ENCODE measurements around the gene ATP2C2.
"Not testable (repeated sequence)": the region's sequence is repeated elsewhere in the genome, so short reads cannot be mapped to it uniquely, and the experiment has no call there.

ATP2C2 gene

DNA sequence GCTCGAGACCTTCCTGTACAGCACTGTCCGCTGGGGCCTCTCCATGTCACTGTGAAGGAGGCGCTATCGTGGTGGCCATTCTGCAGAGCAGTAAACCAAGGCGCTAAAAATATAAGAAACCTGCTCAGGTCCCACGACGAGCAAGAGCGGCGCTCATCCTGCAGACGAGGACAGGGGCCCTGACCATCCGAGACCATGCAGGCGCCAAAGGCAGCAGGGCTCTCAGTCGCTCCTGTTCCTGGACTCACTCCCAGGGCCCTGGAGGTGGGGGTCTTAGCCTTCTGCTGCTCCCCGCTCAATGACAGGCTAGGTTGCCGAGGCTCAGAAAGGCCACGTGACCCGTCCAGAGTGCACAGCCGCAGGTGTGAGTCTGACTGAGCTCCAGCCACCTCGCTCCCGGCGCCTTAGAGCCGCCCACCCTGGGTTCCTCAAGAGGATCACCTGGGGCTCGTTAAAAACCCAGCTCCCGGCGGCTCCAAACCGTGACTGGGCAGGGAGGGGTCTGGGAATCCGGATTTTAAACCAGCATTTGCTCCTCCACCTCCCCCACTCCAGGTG is 509 bp upstream of the ATP2C2 start:
- DNase-seq = no peak

GRCh38 chr16:84369105-84369504 is 767 bp downstream of the ATP2C2 start:
- no peak for DNase-seq

GRCh38 chr16:84369938-84370627 is 1.7 kb downstream of the ATP2C2 start:
- no peak for DNase-seq

DNA sequence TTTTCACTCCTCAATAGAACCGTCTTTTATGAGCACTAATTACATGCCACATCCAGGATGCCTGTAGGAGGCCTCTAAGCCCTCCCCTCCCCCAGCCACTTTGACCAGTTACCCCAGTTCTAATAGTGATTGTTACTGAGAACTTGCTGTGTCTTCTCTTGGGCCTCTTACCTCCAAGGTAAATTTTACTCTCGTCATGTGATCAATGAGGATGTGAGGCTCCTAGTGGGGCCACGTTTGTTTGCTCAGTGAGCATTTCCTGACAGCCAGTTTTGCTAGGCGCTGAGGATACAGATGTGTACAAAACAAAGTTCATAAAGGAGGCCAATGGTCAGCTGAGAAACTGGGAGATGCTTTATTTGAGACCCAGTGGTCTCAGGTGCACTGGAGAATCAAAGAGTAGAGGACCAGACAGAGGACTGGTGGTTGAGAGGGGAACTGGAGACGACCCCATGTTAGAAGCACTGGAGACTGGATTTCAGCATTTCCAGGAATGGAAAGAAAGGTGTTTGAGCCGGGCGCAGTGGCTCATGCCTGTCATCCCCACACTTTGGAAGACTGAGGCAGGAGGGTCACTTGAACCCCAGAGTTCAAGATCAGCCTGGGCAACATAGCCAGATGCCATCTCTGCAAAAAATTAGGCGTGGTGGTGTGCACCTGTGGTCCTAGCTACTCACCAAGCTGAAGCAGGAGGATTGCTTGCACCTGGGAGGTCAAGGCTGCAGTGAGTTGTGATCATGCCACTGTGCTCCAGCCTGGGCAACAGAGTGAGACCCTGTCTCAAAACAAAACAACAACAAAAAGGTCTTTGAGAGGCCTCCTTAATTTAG is 2.6 kb downstream of the ATP2C2 start:
- no peak for DNase-seq

- no peak for DNase-seq
Observed at GRCh38 chr16:84371553-84371865, 3.2 kb downstream of the ATP2C2 start.

- no peak for DNase-seq
Observed at GRCh38 chr16:84373907-84374489, 5.7 kb downstream of the ATP2C2 start.

GRCh38 chr16:84378099-84378498 is 9.8 kb downstream of the ATP2C2 start:
- no peak for DNase-seq

GRCh38 chr16:84378567-84378966 is 10.2 kb downstream of the ATP2C2 start:
- DNase-seq = no peak

- DNase-seq = no peak
Observed at GRCh38 chr16:84379008-84379708, 10.8 kb downstream of the ATP2C2 start.

GRCh38 chr16:84379709-84380362 is 11.5 kb downstream of the ATP2C2 start:
- no peak for DNase-seq

DNA sequence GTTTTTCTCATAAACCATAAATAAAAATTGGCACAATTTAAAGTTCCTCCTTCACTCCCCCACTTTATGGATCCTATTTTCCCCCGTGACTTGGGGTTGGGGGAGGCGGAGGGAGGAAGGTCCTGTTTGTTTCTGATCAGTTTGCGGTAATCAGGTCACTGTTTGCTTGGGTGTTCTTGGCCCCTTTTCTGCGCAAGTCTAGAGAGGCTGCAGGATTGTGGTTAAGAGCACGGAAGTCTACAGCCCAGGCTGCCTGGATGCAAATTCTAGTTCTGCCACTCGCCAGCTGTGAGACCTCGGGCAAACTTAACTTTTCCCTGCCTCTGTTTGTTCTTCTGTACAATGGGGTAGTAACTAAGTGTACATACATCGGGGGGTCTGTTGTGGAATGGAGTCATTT is 12.1 kb downstream of the ATP2C2 start:
- no peak for DNase-seq

GRCh38 chr16:84382396-84382795 is 14.1 kb downstream of the ATP2C2 start:
- DNase-seq = no peak

DNA sequence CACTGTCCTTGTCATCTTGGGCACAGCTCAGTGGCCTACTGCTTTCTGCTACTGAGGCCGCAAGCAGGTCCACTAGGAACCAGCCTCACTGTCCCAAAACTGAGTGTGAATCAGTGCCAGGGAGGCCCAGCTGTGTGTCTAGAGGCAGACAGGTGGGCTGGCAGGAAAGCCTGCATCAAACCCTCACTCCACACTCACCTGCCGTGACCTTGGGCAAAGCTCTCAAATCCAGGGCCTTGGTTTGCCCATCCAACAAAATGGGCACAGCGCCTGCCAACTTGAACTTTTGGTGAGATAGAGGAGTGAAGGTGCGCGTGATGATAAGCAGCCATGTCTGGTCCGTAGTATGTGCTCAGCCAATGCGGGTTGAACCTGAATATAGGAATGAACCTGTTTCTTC is 14.8 kb downstream of the ATP2C2 start:
- no peak for DNase-seq

GRCh38 chr16:84386047-84386446 is 17.7 kb downstream of the ATP2C2 start:
- DNase-seq = no peak

- DNase-seq = no peak
Observed at GRCh38 chr16:84387021-84387420, 18.7 kb downstream of the ATP2C2 start.

DNA sequence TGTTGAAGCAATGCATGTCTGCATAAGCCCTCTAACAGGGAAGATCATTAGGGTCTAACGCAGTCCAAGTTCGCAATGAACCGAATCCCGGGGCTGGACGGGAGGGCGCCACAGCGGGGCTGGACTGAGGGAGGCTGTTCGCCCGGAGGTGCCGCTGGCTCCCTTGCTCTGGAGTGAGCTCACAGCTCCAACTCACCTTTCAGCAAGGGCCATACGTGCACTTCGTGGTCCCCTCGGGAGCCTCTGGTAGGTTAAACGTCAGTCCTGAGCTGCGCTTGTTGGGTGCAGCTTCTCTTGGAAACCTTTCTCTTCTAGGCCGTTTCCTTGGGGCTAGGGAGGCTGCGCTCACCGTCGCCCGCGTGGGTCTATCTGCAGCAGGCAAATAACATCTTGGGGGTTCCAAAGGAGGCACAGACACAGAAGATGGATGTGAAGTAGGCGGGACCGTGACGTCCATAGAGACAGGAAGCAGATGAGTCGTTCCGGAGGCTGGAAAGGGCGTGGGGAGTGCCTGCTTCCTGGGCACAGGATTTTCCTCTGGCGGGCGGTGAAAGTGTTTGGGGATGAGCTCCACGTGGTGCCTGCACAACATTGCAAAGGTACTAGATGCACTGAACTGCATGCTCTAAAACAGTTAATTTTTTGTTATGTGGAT is 21.9 kb downstream of the ATP2C2 start:
- no peak for DNase-seq

DNA sequence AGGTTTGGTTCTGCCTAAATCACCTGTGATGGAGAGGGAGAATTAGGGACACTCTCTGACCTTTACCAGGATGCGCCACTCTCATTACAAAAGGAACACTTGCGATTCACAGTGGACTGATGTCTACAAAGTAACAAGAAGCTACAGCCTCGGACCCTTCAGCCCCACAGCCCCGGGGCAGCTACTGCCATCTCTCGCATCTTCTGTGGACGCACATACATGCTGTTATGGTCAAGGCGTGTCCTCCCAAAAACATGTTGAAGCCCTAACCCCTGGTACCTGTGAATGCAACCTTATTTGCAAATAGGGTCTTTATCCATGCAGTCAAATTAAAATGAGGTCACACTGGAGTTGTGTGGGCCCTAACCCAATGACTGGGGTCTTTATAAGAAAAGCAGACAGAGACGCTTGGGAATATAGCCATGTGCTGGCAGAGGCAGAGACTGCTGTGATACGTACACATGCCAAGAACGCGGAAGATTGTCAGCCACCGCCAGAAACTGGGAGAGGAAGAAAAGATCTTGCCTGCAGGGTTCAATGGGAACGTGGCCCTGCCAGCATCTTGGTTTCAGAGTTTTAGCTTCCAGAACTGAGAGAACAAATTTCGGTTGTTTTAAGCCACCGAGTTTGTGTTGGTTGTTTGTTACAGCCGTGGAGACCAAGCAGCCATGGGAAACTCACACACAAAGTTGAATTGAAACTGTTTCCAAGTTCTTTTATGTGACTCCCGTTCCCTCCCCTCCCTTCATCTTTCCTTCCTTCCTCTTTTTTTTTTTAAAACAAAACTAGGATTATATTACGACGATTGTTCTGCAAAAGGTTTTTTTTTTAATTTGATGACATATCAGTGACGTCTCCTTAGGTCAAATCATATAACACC is 23.1 kb downstream of the ATP2C2 start:
- DNase-seq = no peak

GRCh38 chr16:84392031-84392360 is 23.7 kb downstream of the ATP2C2 start:
- no peak for DNase-seq

DNA sequence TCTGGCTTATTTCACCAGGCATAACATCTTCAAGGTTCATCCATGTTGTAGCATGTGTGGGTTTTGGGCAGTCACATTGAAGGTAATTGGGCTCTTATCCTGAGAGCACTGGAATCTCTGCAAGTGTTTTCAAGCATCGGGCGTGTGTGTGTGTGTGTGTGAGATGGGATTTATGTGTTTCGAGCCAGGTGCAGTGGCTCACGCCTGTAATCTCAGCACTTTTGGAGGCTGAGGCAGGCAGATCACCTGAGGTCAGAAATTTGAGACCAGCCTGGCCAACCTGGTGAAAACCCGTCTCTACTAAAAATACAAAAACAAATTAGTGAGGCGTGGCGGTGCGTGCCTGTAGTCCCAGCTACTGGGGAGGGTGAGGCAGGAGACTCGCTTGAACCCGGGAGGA is 27.7 kb downstream of the ATP2C2 start:
- not testable (repeated sequence) for DNase-seq

DNA sequence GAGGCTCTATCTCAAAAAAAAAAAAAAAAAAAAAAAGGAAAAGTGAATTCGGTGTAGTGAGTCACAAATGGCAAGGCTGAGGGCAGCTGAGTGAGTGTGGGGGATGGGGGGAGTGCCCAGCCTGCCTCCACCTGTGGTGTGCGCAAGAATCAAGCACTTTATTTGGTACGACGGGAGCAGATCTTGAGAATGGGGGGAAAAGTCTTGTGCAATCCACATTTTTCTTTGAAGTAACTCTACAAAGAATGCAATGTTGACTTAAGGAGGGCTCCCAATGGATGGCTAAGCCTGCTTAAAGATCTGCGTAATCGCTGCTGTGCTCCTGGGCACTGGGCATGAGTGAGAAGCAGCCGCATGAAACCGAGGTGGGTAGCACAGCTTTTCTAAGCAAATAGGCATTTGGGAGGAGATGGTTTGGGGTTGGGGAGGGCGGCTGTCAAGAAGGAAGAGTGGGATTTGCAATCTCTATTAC is 28.2 kb downstream of the ATP2C2 start:
- DNase-seq = no peak

DNA sequence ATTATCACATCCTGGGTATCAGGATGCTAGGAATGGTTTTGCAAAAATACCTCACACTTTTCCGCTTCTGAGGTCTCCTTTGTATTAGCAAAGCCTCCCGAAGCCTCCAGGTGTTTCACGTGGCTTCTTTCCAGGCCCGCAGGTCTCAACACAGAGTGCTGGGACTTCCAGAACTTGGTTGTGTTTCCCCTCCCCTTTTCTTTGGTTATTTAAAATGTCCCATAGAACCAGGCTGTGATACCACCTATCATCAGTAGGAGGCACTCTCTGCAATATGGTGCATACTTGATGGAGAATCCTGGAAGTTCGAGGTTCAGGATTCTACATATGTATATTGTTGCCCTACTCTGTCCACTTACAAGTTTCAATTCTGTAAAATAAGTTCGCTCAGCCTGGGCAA is 28.8 kb downstream of the ATP2C2 start:
- no peak for DNase-seq
